Epithelial cell of esophagus (primary cell): ENCODE results near the gene DNAH8.

Experiments
- DNase-seq: peaks from one replicate; pipeline ENCODE4 v3.0.0; 2010; ENCODE audit warnings: low read depth
- H3K4me3 ChIP-seq: 2 replicates; pipeline ENCODE4 v1.5.1; 2011; ENCODE audit warnings: mild to moderate bottlenecking, low read length, control low read depth
- TF ChIP-seq, protein P1 (sequence below): IDR thresholded peaks from 2 replicates; pipeline ENCODE4 v1.5.1; 2011; ENCODE audit warnings: low read depth, mild to moderate bottlenecking, low read length, control low read depth, inconsistent platforms; ENCODE audit not compliant: insufficient read depth; ENCODE audit errors: missing control alignments

The DNAH8 gene

DNA sequence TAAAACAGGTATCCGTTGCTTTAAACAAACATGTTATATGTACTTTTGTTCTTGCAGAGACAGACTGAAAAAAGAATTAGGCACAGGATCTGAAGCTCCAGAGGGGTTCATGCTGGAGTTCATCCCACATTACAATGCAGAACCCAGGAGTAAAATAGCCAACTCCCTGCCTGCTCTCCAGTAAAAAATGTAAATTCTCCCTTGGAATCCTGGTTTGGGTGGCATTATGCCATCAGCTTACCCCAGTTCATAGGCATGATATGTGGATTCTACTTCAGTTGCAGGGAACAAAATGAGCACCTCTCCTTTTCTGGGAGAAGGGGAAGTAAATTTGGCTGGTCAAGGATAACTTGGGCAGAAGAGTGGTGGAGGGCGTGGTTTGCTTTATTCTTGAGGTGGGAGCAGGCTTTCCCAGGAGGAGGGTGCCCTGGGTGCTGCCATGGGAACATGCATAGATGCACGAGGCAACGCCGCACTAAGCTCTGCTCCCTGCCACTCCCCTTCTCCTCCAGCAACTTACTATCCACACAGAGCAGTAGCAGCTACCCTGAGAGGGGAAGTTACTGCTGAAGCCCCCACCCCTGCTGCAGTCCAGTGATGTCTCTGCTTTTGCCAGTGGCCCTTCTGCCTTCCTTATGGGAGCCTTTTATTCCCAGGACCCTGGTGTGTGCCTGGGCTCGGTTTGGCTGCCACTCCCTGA, 261.8 kb downstream of the DNAH8 start:
- DNase-seq: no peak
- TF ChIP-seq, protein P1, sequence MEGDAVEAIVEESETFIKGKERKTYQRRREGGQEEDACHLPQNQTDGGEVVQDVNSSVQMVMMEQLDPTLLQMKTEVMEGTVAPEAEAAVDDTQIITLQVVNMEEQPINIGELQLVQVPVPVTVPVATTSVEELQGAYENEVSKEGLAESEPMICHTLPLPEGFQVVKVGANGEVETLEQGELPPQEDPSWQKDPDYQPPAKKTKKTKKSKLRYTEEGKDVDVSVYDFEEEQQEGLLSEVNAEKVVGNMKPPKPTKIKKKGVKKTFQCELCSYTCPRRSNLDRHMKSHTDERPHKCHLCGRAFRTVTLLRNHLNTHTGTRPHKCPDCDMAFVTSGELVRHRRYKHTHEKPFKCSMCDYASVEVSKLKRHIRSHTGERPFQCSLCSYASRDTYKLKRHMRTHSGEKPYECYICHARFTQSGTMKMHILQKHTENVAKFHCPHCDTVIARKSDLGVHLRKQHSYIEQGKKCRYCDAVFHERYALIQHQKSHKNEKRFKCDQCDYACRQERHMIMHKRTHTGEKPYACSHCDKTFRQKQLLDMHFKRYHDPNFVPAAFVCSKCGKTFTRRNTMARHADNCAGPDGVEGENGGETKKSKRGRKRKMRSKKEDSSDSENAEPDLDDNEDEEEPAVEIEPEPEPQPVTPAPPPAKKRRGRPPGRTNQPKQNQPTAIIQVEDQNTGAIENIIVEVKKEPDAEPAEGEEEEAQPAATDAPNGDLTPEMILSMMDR: no peak
- H3K4me3 ChIP-seq: no peak overlapping the region

DNA sequence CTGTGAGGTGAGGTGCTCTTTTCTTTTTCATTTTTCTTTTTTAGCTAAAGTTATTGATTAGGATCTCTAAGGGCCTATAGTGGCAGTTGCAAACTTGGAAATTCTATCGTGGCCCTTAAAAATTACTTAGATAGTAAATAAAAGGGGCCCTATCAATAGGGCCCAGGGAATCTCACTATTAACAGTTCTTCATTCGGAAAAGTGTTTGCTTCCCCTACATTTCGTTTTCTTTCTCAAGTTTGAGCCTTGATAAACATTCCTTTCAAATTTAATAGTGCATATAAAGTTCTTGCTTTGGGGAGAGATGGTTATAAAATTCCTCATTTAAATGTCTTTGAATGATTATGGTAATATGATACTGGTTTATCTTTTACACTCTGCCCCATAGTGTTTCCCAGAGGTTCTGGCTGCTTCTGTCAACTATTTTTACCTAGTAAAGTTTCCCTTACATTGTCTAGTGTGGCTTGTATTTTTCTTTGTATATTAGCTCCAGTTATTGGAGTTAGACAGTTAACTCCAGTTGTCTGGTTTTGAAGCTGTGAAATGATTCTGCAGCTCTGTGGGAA, 263.1 kb downstream of the DNAH8 start:
- no peak for DNase-seq
- H3K4me3 ChIP-seq: no peak overlapping the region
- TF ChIP-seq, protein P1: no peak

DNA sequence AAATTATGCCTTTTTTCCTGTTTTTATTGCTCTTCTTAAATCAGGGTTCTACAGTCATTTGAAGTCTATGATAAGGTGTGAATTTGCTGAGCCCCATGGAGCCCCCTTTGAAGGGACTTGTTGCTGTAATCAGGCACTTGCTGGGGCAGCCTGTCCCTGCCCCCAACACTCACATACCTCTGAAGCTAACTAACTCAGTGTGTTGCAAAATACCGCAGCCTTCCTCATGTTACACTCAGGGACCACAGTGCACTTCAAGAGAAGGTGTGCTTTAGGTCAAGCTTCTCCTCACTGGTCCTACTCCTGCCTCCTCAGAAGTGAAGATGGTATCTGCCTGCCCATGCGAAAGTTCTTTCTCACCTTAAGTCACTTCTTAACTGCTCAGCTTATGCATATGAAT, 267.4 kb downstream of the DNAH8 start:
- no peak overlapping the region for H3K4me3 ChIP-seq
- TF ChIP-seq, protein P1: no peak
- no peak for DNase-seq

DNA sequence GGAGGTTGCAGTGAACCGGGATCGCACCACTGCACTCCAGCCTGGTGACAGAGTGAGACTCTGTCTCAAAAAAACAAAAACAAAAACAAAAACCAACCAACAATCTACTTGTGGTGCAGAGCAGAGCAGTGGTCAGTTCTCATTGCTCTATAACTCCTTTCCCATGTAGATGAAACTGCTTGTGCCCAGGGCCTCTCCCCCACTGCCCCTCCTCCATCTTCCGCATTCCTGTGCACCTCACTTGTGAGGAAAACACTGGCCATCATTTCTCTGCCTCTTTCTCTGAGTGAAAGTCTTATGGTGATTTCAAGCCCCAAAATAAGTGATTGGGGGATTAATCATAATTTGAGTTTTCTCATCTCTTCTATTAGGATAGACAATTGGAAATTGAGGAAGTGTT, 269.6 kb downstream of the DNAH8 start:
- no peak for DNase-seq
- TF ChIP-seq, protein P1: no peak
- H3K4me3 ChIP-seq: no peak overlapping the region

DNA sequence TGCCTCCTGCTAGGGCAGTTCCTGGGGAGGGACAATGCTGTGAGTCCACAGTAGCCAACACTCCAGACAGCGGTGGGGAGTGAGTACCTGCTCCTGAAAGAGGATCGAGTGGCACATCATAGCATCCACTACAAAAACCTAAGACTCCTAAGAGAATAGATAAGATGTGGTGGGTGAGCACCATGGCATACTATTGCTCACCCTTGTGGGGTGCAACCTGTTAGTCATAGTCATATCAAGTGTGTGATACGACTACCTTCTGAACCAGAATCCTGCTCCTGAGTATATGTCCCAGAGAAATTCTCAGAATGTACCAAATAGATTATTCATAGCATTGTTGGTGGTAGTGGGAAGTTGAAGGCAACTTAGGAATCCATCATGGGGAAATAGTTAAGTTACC, 270.7 kb downstream of the DNAH8 start:
- TF ChIP-seq, protein P1: no peak
- DNase-seq: no peak

DNA sequence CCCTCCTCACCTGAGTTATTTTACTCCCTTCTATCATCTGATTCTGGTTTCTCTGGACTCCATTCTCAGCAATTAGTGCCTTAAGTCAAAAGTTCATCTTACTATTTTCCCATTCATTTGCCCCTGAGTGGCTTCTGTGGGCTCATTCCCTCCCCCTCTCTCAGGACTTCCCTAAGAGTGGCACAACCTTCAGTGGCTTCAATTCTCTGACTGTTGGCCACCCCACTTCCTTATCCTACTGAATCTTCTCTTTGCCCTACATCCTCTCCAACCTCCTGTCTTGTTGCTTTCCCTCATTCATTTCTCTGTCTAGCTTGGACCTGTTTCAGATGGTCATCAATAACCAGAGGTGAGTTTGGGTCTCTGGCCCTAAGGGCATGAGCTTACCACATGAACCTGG, 272.4 kb downstream of the DNAH8 start:
- no peak overlapping the region for H3K4me3 ChIP-seq
- TF ChIP-seq, protein P1: no peak
- DNase-seq: no peak

More for the DNA sequence above, 270.7 kb downstream of the DNAH8 start:
- no peak overlapping the region for H3K4me3 ChIP-seq
